GM19193 (cell line): ENCODE data around the gene PARS2.
A peak's percentile ranks its signal among the peaks of the same experiment; 100 is the strongest.

Experiments
- POLR2A ChIP-seq: IDR thresholded peaks from 4 replicates; pipeline ENCODE4 v1.6.1; 2011; ENCODE audit not compliant: insufficient read depth, insufficient read length; ENCODE audit errors: extremely low read depth

PARS2 gene

GRCh38 chr1:54764133-54764921, at the start of gene PARS2:
TSS of gene PARS2 (minus strand) at chr1:54764523. CDS start at chr1:54759161, 5,362 bp downstream.
- TF ChIP-seq POLR2A, result peak; percentile 87

- no peak for TF ChIP-seq POLR2A
These were observed 49.8 kb upstream of the PARS2 start for GRCh38 chr1:54814126-54814498.

DNA sequence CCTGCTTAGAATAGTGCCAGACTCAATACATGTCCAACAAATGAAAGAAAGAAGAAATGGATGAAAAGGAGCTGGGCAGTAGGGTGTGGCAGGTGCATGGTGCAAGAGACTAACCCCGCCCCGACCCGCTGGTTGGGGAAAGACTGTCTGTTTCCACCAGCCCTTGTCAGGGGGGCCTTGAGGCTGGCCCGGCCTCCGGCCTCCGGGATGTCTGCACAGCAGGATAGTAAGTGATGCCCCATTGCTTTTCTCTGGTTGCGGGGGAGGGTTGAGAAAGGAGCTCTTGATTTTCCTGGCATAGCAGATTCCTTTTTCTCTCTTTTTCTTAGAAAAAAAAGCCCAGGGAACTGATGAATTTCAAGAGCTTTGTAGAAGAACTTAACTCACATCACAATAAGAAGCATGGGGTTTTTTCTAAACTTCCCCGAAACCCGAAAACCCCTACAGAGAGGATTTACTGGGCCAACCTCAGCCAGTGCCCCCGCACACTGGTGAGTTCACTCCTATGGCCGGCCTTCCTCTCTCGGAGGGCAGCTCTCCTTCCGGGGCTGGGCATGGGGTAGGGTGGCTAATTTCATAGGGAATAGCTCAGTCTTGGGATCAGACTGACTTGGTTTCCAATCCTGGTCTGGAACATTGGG, 49.3 kb upstream of the PARS2 start:
- no peak for TF ChIP-seq POLR2A

DNA sequence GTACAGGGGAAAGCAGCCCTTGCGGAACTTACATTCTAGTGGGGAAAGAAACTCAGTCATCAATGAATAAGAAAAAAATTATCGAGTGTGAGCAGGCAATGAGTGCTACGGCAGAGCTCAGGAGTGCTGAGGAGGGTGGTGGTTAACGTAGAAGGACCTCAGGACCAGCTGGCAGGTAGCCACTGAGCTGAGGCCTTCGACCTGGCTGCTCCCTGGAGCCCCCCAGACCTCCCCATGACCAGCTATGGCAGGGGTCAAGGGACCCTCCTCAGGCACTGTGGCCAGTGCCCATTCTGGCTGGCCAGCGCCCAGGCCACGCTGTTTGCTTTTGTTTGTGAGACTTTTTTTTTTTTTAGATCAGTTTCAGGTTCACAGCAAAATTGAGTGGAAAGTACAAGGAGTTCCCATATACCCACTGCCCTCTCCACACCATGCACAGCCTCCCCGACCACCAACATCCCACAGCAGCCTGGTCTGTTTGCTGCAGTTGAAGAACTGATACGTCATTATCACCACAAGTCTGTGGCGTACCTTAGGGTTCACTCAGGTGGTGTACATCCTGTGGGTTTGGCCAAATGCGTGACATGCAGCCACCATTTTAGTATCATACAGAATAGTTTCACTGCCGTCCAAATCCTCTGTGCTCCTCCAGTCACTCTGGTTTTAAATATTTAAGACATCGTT, 48.6 kb upstream of the PARS2 start:
- TF ChIP-seq POLR2A, result no peak

- TF ChIP-seq POLR2A, result no peak
These were observed 47.7 kb upstream of the PARS2 start for GRCh38 chr1:54811739-54812655.

GRCh38 chr1:54811066-54811465, 46.7 kb upstream of the PARS2 start:
- no peak for TF ChIP-seq POLR2A

DNA sequence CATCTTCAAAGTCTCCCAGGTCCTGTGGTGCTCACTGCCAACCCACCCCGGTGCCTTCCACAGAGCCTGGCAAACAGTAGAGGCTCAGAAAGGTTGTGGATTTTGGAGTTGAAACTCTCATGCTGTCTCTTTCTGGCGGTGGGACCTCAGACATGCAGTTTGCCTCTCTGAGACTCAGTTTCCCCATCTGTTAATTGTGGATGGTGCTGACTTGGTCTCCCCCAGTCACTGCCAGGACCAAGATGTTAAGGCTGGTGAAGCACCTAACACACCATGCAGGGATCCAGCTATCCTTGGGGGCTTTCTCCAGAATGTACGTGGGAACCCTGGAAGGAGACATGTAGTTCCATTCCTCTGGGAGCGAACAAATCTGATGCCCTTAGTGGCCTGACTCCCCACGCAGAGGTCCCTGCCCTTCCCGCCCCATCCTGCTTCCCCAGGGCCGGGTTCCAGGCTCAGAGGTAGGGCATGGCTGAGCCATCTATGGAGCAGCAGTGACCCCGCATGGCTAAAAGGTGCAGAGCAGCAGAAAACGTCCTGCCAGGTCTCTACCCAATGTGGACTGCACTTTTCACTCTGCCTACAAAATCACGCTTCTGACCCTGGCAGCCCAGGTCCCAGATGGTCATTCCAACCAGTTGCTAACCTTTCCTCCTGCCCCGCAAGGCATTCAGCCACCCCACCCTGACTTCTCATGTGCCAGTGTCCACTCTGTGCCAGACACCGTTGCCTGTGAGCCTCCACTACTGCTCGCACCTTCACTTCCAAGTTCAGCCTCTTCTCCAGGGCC, 46.0 kb upstream of the PARS2 start:
- no peak for TF ChIP-seq POLR2A

GRCh38 chr1:54809496-54810074, 45.3 kb upstream of the PARS2 start:
- no peak for TF ChIP-seq POLR2A

- TF ChIP-seq POLR2A, result no peak
These were observed 44.3 kb upstream of the PARS2 start for GRCh38 chr1:54808443-54809207.

- no peak for TF ChIP-seq POLR2A
These were observed 43.4 kb upstream of the PARS2 start for GRCh38 chr1:54807756-54808155.

DNA sequence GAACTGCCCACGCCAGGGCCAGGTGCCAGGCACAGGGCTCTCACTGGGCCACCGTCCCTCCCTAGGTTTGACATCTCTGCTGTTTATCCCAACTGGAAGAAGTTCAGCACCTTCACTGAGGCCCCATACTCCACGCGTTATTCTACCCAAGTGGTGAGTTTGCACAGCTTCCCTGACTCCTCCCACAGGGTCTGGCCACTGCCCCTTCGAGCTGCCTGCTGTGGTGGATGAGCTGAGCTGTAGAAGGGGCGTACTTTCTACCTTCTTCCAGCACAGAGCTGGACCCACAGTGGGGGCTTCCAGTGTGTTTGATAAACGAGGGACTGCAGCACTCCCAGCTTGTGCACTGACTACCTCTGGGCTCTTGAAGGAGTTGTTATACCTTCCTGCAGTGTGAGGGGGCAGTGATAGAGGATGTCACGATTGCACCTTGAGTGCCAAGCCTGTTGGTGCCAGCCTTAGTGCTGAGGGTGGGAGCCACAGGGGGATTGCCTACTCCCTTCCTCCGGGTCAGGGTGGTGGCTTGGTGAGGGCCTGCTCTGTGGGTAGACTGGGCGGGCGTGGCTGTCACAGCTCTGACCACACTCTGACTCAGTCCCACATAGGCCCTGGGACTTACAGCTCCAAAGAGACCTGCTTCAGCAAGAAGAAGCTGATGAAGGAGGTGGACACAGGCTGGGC, 42.7 kb upstream of the PARS2 start:
- TF ChIP-seq POLR2A, result no peak

DNA sequence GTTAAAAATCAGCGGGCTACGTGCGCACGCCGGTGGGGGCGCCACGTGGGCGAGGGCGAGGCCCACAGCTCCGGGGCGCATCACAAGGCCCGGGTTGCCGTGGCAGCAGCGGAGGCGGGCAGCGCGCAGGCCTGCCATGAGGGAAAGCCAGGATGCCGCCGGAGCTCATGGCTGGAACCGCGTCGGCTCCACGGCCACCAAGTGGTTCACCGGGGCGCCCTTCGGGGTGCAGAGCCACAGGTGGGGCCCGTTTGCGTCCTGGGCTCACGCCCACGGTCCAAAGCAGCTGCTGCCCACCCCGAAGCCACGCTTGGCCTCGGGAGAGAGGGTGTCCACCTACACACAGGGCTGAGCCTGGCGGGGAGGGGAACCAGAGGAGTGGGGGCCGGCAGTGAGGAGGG, 41.7 kb upstream of the PARS2 start:
- no peak for TF ChIP-seq POLR2A
